Keratinocyte (primary cell): ENCODE data around the gene CANX. TPM values are rescaled to one million over a fixed set of nuclear protein-coding genes. Genes with fewer than 3 reads are reported as not detected.
"Not testable (repeated sequence)": the region's sequence is repeated elsewhere in the genome, so short reads cannot be mapped to it uniquely, and the experiment has no call there.

Experiments used
- DNase-seq: peaks from one replicate; pipeline ENCODE4 v3.0.0-alpha.2; 2011; ENCODE audit warnings: low read depth, missing footprints, low spot score
- FAIRE-seq: peaks from 2 replicates; lab custom pipeline; 2011; peaks lifted over from hg19 to GRCh38; lab: Jason Lieb, UNC
- H2AFZ ChIP-seq: 2 replicates; pipeline ENCODE4 v1.6.0; 2012; ENCODE audit warnings: low read length, control low read depth, inconsistent platforms; ENCODE audit not compliant: control insufficient read depth
- H3K27ac ChIP-seq: 2 replicates; pipeline ENCODE4 v1.5.1; 2011; ENCODE audit warnings: low read length; ENCODE audit not compliant: control insufficient read depth, insufficient read depth
- H3K27me3 ChIP-seq: 3 replicates; pipeline ENCODE4 v1.6.0; 2011; ENCODE audit warnings: low read length; ENCODE audit not compliant: control insufficient read depth, insufficient read depth; ENCODE audit errors: extremely low read depth
- H3K36me3 ChIP-seq, 2 experiments: 2 replicates in 1 of 2; 3 replicates in 1 of 2; pipeline ENCODE4 v1.5.1; 2011; ENCODE audit warnings: low read length in 2 of 2, mild to moderate bottlenecking in 1 of 2; ENCODE audit not compliant: control insufficient read depth in 2 of 2, insufficient read depth in 2 of 2; ENCODE audit errors: extremely low read depth in 1 of 2
- H3K4me1 ChIP-seq: 3 replicates; pipeline ENCODE4 v1.5.1; 2011; ENCODE audit warnings: low read length; ENCODE audit not compliant: control insufficient read depth, insufficient read depth; ENCODE audit errors: extremely low read depth
- H3K4me2 ChIP-seq: 3 replicates; pipeline ENCODE4 v1.6.0; 2011; ENCODE audit warnings: low read depth, low read length; ENCODE audit not compliant: control insufficient read depth, insufficient read depth; ENCODE audit errors: extremely low read depth
- H3K4me3 ChIP-seq, 3 experiments: fragments of 200-600 bp in 1 of 3; sonication (generic) in 1 of 3; 2 replicates in 2 of 3; 3 replicates in 1 of 3; pipeline ENCODE4 v1.5.1; 2011 to 2016; ENCODE audit warnings: low read length in 3 of 3, mild to moderate bottlenecking in 3 of 3, control low read depth in 2 of 3, inconsistent platforms in 1 of 3, low read depth in 1 of 3, mixed read lengths in 1 of 3, mixed run types in 1 of 3, moderate library complexity in 1 of 3; ENCODE audit not compliant: control insufficient read depth in 2 of 3, insufficient read depth in 2 of 3; ENCODE audit errors: extremely low read depth in 1 of 3
- H3K79me2 ChIP-seq: 2 replicates; pipeline ENCODE4 v1.6.0; 2012; ENCODE audit warnings: low read length; ENCODE audit not compliant: control insufficient read depth, insufficient read depth
- H3K9ac ChIP-seq: 3 replicates; pipeline ENCODE4 v1.6.0; 2011; ENCODE audit warnings: low read length; ENCODE audit not compliant: control insufficient read depth, insufficient read depth; ENCODE audit errors: extremely low read depth
- H3K9me1 ChIP-seq: 3 replicates; pipeline ENCODE4 v1.6.0; 2011; ENCODE audit warnings: low read length; ENCODE audit not compliant: control insufficient read depth, insufficient read depth; ENCODE audit errors: extremely low read depth
- H3K9me3 ChIP-seq: 2 replicates; pipeline ENCODE4 v1.5.1; 2012; ENCODE audit warnings: low read depth, low read length; ENCODE audit not compliant: control insufficient read depth
- H4K20me1 ChIP-seq: 3 replicates; pipeline ENCODE4 v1.6.0; 2011; ENCODE audit warnings: low read length; ENCODE audit not compliant: control insufficient read depth, insufficient read depth; ENCODE audit errors: extremely low read depth
- CTCF ChIP-seq, 3 experiments: IDR thresholded peaks in 1 of 3; conservative IDR thresholded peaks in 1 of 3; optimal IDR thresholded peaks in 1 of 3; 2 replicates in 2 of 3; 3 replicates in 1 of 3; pipeline versions ENCODE3 to v1.5.1; 2011; ENCODE audit warnings: low read length in 3 of 3, mild to moderate bottlenecking in 3 of 3, moderate library complexity in 2 of 3, control low read depth in 1 of 3, inconsistent platforms in 1 of 3; ENCODE audit not compliant: insufficient read depth in 2 of 3; ENCODE audit errors: extremely low read depth in 1 of 3
- EZH2 ChIP-seq: IDR thresholded peaks from one replicate; pipeline ENCODE4 v1.6.1; 2012; ENCODE audit warnings: inconsistent platforms, mild to moderate bottlenecking, low read length, moderate library complexity
- dilution Hi-C: fragments of 300-500 bp; cut with MboI; formaldehyde crosslinking; loops from one replicate; pipeline ENCODE4 v1.7.0; 2020; ENCODE audit warnings: low sequenced_read_pairs; ENCODE audit not compliant: extremely low pct_ligation_motif_present
- polyA minus RNA-seq, 3 experiments: library from RNA; depleted of rRNA, polyadenylated mRNA; stranded (reverse); fragments of >200 nt; gene quantifications; 1 replicate in 1 of 3; 2 replicates in 1 of 3; 3 replicates in 1 of 3; pipeline ENCODE4 v1.2.3, GENCODE V29; 2011
- polyA plus RNA-seq, 5 experiments: library from polyadenylated mRNA; depleted of rRNA in 3 of 5; stranded (reverse) in 3 of 5; stranded (forward) in 1 of 5; unstranded in 1 of 5; fragments of >200 nt; gene quantifications; 1 replicate in 1 of 5; 2 replicates in 3 of 5; 3 replicates in 1 of 5; pipeline versions ENCODE4 v1.2.1 to v1.2.3, GENCODE V29; 2011 to 2012; ENCODE audit warnings: missing spikeins in 2 of 5, low read depth in 1 of 5, low replicate concordance in 1 of 5

The CANX gene
- 338 to 720 TPM (median 579 TPM) in 3 replicates for polyA plus RNA-seq
- 224 TPM for polyA plus RNA-seq (2011; ENCODE audit: low read depth)
- polyA plus RNA-seq (2011; cell fraction: cytosol; rRNA removed): 167 and 348 TPM in 2 replicates
- 353 and 525 TPM in 2 replicates for polyA plus RNA-seq (2011; cell fraction: nucleus; rRNA removed)
- polyA plus RNA-seq (2012; ENCODE audit: low replicate concordance): 255 and 517 TPM in 2 replicates
- polyA minus RNA-seq: 749 to 1,149 TPM (median 774 TPM) in 3 replicates
- 354 TPM for polyA minus RNA-seq (2011; cell fraction: cytosol; rRNA and poly(A)+ RNA removed)
- 542 and 1,030 TPM in 2 replicates for polyA minus RNA-seq (2011; cell fraction: nucleus; rRNA and poly(A)+ RNA removed)

- Histone ChIP-seq H3K9me3 (no peaks in the 10 kb centered on the region), H3K4me3 (peak within 1 kb of the TSS; percentile 62 to 100 (median 99)), H3K27ac (peak within 1 kb of the TSS; percentile 99), H2AFZ (peak within 1 kb of the TSS; percentile 93), H3K4me2 (peak within 1 kb of the TSS; percentile 96), H3K36me3 (peaks cover 11 to 14% of the 10 kb centered on the region in 2 experiments), H3K27me3 (no peaks in the 10 kb centered on the region), H4K20me1 (peaks cover 19% of the 10 kb centered on the region), H3K4me1 (peaks cover 9% of the 10 kb centered on the region), H3K9me1 (no peaks in the 10 kb centered on the region), H3K9ac (peak within 1 kb of the TSS; percentile 100), H3K79me2 (peaks cover 51% of the 10 kb centered on the region)
- no peak for FAIRE-seq
- dilution Hi-C loops: no loop called here
- TF ChIP-seq CTCF (optimal IDR thresholded peaks at IDR 0.05 in 1 of 3, IDR thresholded peaks at IDR 0.05 in 1 of 3, conservative IDR thresholded peaks at IDR 0.05 in 1 of 3; ENCODE audit: extremely low read depth in 1 of 3, insufficient read depth in 2 of 3, low read length in 3 of 3) (no peak), EZH2 (no peak)
- no peak for DNase-seq
Measured at GRCh38 chr5:179698935-179699615, at the start of gene CANX. Gene CANX, plus strand, starts transcription at chr5:179698967. Its CDS starts 6,715 bp downstream, at chr5:179705682.

GRCh38 chr5:179649166-179649703 lies 49.5 kb upstream of the CANX start:
- FAIRE-seq, H3K9ac ChIP-seq, H2AFZ ChIP-seq, H4K20me1 ChIP-seq, H3K9me1 ChIP-seq, H3K27ac ChIP-seq, H3K4me1 ChIP-seq, H3K9me3 ChIP-seq, DNase-seq, H3K36me3 ChIP-seq, H3K4me2 ChIP-seq, H3K27me3 ChIP-seq, H3K79me2 ChIP-seq, H3K4me3 ChIP-seq, dilution Hi-C loops: not testable (repeated sequence)

- H3K27ac ChIP-seq, H3K9me1 ChIP-seq, H2AFZ ChIP-seq, H3K27me3 ChIP-seq, H4K20me1 ChIP-seq, H3K4me3 ChIP-seq, dilution Hi-C loops, H3K4me1 ChIP-seq, FAIRE-seq, H3K36me3 ChIP-seq, H3K9me3 ChIP-seq, H3K4me2 ChIP-seq, H3K79me2 ChIP-seq, H3K9ac ChIP-seq, DNase-seq: not testable (repeated sequence)
Measured at GRCh38 chr5:179650245-179650644, 48.5 kb upstream of the CANX start.

- H3K36me3 ChIP-seq, H4K20me1 ChIP-seq, H2AFZ ChIP-seq, H3K79me2 ChIP-seq, H3K4me3 ChIP-seq, H3K27ac ChIP-seq, H3K4me2 ChIP-seq, H3K4me1 ChIP-seq, H3K9ac ChIP-seq, H3K9me3 ChIP-seq, FAIRE-seq, DNase-seq, H3K9me1 ChIP-seq, dilution Hi-C loops, H3K27me3 ChIP-seq: not testable (repeated sequence)
Measured at GRCh38 chr5:179653135-179653534, 45.6 kb upstream of the CANX start.
